ENCODE data around the gene SMTNL1.

SMTNL1 gene, protein sequence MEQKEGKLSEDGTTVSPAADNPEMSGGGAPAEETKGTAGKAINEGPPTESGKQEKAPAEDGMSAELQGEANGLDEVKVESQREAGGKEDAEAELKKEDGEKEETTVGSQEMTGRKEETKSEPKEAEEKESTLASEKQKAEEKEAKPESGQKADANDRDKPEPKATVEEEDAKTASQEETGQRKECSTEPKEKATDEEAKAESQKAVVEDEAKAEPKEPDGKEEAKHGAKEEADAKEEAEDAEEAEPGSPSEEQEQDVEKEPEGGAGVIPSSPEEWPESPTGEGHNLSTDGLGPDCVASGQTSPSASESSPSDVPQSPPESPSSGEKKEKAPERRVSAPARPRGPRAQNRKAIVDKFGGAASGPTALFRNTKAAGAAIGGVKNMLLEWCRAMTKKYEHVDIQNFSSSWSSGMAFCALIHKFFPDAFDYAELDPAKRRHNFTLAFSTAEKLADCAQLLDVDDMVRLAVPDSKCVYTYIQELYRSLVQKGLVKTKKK

DNA sequence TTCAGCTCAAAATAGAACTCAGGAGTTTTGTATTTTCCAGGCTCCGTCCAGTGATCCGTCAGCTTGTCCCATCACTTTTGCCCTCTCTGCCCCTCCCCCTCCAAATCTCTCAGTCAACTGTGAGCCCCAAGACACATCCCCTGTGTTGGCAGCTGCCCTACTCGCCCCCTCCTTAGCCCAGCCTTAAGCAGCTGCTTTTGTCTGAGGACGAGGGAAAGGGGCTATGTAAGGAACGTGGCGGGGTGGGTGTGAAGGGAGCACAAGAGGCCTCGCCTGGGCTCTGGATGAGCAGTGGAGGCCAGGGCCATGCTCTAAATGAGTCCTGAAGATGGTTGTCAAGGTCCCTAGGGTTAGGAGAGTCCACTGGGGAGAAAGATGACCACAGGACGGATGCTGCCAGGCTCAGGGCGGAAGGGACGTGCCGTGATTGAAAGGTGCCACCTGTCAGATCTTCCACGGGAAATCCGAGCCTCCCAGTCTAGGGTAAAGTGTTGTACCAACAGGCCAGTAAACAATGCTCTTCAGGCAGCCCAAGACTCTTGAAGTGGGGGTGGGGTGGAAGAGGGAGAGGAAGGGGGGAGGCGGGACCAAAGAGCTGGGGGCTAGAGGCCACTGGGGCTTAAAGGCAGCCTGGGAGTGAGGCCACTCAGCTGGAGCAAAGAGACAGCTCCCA lies at the start of gene SMTNL1:
Gene SMTNL1, plus strand, starts transcription at position 649 of the 673 bp plus-strand sequence. CDS start 5,048 bp downstream, outside the sequence.
- DNase-seq = no peak

DNA sequence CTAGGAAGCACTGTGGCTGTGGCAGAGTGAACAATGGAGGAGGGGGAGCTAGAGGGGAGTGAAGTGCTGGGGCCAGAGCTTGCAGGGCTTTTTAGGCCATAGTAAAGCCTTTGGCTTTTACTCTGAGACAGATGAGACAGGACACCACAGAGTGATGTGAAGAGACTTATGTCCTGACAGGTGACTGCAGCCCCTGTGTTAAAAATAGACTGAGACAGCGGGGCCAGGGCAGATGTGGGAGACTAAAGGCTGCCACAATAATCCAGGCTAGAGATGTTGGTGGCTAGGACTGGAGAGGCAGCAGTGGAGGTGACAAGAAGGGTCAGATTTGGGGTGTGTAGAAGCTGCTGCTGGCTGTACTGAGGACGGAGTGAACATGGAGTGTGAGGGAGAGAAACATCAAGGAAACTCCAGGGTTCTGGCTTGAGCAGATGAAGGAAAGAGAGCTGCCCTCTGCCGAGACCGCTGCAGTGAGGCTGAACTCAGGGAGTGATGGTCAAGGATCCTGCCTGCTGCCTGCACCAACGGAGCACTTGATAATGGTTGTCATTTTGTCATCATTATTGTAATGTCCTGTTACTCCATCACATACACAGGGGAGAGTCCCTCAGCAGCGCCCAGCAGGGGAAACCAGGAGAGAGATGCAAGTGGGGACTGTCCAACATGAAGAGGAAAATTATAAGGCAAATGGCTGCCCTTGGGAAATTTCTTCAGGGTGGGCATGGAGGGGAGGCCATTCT lies 49.3 kb upstream of the SMTNL1 start:
- no peak for DNase-seq

DNA sequence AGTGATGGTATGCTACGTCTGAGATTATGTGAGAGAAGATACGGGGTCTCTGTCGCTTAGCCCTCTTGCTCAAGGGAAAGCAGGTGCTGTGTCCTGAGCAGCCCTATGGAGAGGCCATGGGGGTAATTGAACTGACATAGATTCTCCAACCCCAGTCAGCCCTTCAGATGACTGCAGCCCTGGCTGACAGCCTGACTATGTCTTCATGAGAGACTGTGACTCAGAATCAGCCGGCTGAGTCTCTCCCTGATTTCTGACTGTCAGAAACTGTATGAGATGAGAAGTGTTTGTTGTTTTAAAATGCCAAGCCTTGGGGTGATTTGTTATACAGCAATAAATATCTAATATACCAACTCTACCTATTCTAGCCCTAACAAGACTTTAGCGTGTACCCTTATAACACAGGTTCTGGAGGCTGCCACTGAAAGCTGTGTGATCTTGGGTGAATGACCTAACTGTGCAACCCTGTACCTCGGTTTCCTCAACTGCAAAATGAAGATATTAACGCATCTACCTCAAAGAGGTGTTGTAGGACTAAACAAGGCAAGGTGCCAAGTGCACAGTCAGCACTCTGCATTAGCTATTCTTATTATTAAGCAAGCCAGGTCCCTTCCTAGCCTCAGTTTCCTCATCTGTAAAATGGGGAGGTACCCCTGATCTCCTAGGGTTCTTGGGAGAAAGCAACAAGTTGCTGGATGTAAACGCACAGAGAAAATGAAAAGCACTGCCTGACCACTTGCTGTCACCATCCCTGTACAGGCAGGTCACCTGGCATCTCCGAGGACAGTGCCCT lies 46.7 kb upstream of the SMTNL1 start:
- DNase-seq = no peak

DNA sequence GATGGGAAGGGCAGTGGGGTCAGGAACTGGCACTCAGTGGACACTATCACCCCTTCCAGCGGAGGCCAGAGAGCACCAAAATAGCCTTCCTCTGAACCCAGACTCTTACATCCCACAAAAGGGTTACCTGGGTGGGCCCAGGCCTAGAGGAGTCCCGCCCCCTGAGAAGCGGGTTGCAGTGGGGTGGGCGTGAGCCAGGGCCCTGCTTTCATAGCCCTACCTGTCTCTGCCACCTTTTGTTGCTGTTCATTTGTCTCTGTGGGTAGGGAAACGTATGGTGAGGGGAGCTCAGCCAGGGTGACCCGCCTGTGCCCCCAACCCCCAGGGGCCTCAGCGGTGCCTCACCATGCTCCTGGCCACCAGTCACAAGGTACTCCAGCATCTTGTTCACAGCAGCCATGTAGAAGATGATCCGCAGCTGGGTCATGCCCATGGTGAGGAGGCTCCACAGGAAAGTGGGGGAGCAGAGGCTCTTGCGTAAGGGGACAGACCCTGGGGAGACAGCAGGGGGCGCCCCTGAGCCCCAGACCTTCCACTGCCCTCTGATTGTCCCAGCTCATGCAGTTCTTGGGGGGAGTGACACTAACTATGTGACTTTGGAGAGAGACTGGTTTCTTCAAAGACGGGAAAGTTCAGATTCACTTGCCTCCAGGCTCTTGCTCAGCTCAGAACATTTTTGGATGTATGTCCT lies 45.9 kb upstream of the SMTNL1 start:
- DNase-seq = peak; percentile 54

DNA sequence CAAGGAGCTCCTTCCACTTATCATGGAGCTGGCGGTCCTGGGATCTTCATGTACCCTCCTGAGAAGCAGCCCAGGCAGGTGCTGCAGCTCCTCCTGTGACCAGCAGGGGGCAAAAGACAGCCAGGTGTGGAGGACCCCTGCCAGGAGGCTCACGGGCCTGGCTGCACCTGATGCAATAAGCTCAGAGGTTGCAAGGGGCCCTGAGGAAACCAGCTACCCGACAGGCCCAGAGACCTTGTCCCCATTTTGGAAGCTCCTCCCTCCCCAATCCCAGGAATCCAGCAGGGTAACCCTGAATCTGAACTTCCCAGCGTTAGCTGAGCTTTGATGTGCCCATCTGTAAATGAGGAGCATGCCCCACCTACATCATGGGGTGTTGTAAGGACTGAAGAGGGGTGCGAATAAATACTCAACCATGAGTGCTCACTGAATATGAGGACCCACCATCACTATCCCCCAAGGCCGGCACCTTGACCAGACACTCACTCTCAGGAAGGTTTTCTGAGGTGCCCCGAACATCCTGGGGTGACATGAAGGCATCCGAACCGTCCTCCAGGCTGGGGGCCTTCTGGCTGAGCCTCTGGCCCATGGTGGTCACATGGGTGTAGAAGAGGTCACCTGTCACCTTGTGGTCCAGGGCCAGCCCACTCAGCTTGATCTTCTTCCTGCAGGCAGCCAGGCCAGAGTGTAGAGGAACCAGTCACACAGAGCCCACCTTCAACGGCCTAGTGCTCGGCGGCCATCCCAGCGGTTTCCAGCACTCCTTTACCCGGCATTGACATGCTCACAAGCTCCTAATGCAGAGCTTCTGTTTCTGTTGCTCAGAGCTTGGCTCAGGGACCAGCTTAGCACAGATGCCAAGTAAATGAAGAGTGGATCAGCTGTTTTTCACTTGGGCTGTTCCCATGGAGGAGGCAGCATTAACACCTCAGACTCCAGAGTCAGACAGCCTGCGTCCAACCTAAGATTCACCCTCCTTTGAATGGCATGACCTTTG lies 43.6 kb upstream of the SMTNL1 start:
- DNase-seq = peak; percentile 76

DNA sequence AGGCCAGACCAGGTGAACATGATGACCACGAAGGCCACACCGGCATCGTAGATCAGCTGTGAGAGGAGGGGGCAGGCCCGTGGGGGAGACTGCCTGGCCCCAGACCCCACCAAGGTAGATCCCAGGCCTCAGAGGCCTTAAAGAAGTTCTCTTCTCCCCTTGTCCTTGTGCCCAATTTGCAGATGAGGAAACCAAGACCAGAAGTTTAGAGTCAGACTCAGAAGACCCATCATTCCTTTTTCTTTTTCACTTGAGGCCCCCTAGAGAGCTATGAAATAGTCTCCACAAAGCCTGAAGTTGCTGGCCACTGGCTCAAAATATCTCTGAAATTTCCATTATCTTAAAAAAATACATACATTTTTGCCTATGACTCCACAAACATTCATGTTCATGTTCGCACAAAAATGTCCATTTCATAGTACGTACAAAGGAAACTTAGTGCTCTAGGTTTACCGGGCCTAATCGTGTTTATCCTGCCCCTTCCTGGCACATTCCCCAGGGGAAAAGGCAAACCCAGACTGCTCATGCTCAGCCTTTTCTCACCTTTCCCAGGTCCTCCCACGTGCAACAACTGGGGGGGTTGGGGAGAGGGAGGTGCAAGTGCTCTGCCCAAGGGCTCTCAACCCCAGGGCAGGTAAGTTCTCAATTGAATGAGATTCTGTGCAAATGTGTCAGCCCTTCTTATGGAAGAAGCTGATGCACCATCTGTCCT lies 41.1 kb upstream of the SMTNL1 start:
- DNase-seq = no peak

DNA sequence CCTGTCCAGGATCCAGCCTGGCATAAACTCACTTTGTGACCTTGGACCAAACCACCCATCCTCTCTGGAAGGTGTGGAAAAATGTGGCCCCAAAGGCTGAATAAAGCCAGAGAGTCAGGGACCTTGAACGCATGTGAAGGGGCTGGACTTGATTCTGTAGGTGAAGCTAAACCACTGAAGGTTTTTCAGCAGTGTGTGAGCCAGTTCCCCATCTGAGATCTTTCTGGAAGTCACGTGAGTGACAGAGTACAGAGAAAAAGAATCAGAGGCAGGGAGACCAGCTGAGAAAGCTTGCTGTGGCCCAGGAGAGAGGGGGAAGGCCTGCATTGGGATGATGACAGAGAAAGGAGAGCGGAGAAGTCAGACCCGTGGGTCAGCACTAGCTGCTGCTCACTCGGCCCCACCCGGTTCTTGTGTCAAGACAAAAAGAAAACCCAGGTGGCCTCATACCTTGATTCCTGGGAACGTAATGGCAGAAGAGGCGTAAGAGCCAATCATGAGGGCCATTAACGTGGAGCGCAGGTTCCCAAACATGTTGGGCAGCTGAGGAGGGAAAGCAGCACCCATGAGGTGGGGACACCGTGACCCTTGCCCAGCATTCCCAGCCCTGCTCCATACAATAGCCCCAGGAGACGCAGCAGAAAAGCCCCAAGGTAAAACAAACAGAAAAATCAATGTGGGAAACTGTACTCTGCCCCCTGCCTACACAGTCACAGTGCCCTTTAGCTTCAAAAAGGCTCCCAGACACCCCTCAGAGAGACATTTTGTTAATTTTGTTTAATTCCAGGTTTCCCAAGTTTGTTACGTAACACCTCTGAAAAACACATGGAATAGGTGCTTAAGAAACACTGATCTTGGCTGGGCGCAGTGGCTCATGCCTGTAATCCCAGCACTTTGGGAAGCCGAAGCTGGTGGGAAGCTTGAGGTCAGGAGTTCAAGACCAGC lies 39.8 kb upstream of the SMTNL1 start:
- no peak for DNase-seq

DNA sequence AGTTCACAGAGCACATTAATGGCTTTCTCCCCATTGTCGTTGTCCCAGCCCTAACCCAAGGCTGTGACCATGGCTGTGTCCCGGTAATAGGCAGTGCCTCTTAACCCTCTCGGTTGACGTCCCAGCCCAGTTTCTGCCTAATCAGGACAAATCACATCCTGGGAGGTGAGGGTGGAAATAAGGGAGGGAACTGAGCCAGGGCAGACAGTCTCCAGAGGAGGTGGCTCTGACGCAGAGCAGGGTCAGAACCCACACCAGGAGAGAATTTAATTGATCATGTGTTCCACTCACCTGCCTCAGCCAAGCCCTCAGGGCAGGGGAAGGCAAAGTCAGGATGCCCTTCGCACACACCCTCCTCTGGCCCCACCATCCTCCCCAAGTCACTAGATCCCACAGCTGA lies 38.9 kb upstream of the SMTNL1 start:
- DNase-seq = no peak

DNA sequence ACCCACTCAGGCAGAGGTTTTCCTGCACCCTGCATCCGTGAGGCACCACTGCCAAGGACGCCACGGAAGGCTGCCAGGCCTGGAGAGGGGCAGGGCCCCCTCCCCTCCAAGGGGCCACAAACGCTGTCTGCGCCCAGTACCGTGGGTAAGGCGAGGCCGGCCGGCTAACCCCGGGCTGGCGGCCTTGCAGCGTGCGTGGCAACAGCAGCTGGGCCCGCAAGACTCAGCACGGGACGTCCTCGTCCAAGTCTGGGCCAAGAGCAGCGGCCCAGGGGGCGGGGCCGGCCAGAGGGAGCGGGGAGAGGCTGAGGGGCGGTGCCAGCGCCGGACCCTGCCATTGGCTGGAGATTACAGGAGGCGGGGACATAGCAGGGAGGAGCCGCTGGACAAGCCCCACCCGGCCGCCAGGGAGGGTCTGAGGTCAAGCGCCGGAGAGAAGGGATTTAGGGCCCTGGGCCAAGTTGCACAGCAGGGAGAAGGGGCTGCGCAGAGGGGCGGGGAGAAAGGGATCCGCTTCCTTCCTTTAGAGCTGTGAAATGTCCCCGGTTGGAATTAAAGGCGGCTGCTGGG lies 37.9 kb upstream of the SMTNL1 start:
- peak; percentile 43 for DNase-seq

DNA sequence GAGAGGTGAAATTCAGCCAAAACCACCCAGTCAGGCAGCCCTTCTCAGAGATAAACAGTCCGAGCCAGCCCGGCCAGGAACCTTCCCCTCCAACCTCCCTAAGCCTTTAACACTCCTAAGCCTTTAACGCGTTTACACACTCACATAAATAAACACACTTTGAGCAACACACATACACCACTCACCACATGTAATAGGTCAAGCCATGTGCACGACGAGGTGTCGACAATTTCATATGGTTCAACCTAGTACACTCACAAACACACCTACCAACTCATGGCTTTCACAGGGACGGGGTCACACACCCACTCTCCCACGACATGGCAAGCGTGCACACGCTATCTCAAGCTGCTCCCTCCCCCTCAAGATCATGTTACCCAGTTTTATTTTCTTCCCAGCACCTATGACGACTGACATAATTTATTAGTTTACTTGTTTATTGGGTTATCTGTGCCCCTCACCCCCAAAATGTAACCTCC lies 37.4 kb upstream of the SMTNL1 start:
- no peak for DNase-seq

DNA sequence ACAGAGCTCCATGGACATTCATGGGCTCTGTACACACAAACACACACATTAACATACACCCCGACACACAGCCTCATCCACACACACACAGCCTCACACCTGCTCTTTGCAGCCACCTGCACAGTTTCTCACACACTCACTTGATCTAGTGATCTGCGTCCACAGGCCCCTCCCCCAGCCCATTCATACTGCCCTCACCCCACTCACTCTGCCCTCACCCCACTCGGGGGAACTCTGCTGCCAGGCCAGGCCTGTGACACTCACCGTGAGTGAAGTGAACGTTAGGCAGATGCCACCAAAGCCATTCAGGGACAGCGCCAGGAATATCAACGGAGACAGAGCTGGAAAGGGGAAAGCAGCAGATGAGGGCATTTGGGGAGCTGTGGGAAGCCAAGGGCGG lies 36.9 kb upstream of the SMTNL1 start:
- DNase-seq = no peak

DNA sequence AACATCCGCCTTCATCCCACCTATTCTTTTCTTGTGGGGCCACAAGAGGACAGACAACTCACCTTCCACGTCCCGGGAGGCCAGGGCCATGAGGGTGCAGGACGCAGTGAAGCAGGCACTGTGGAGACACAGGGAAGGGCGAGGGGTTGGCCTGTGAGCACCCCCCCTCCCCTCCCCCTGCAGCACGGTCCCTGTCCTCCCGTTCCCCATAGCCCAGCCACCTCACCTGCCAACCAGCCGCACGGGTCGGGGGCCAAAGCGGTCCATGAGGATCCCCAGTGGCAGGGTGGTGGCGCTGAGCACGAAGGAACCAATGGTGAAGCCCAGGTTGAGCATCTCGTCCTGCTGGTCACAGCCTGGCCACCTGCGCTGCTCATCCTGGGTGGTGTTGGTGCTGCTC lies 36.5 kb upstream of the SMTNL1 start:
- no peak for DNase-seq

DNA sequence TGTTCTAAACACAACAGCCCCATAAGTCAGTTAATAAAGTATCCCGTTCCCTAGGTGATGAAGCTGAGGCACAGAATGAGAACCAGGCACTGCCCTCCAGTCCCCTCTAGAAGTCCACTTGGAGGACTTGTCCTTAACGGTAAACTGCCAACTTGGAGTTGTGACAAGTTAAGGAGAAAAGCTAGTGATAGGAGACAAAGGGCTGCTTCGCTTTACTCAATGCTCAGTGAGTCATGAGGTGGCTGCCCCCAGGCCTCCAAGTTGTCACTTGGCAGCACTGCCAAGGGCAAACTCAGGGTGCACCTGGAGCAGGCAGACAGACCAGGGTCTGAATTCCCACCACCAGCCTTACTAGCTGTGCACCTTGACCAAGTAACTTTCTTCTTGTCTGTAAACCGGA lies 35.4 kb upstream of the SMTNL1 start:
- DNase-seq = no peak

DNA sequence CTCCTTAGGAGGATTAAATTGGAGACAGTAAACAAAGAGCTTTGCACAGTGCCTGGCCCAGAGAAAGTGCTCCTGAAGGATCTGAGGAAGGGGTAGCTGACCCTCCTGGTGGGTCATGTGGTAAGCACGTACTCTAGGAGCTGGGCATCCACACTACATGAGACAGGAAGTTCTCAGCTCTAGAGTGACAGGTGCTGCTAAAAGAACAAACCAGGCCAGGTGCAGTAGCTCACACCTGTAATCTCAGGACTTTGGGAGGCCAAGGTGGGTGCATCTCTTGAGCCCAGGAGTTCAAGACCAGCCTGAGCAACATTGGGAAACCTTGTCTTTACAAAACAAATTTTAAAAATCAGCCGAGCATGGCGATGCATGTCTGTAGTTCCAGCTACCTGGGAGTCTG lies 35.0 kb upstream of the SMTNL1 start:
- DNase-seq = no peak

DNA sequence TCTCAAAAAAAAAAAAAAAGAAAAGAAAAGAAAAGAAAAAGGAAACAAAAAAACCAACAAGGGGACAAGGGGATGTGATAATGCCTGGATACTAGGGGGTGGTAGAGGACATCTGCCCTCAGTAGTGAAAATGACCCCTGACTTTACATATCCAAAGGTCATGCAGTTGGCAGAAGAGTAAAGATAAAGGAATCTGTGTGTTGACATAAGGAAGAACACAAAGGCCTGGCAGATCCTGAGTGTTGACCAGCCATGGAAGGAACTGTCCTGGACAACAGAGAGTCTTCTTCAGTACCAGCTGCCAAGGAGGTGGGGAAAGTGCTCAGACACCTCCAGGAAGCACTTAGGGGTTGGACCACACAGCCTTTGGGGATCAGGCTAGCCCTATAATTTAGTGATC lies 34.5 kb upstream of the SMTNL1 start:
- no peak for DNase-seq

DNA sequence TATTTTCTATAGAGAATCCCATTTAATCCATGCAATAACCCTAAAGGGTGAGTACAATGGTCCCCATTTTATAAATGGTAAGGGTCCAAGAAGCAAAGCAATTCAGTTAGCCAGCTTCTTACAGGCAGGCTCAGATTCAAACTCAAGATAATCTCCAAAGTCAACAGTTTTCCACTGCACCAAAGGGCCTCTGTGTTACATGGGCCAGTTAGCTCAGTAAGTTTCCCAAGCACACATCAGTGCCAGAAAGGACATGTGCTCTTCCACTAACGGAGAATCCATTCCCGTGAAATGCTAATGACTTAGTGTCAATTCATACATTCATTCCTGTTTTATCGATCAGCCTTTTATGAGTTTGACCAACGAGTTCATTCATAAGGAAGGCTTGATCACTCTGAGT lies 32.9 kb upstream of the SMTNL1 start:
- DNase-seq = no peak

DNA sequence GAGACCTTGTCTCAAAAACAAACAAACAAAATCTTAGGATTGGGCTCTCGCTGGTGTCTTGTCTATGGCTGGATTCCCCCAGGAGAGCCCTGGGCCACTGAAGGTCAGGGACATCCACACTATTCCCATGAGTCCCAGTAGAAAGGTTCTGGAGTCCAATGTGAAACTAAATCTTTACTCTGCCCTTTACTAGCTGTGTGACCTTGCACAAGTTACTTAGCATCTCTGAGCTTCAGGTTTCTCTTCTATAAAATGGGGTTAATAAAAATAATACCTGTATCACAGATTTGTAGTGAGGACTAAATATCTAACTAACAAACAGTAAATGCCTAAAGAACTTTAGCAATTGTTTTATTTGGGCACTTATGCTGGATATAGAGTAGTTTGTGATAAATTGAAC lies 30.9 kb upstream of the SMTNL1 start:
- no peak for DNase-seq

Data from CD4-positive, alpha-beta T cell treated with Interleukin-17A for 1 hour (primary cell).